Transverse colon (tissue), 3 donors: Measurements from ENCODE around the gene MORC4.

Experiments
- CTCF ChIP-seq, 5 experiments: fragments of 200-600 bp in 3 of 5; fragments of 450-650 bp in 2 of 5; sonication (generic) in 3 of 5; IDR thresholded peaks; 1 replicate in 2 of 5; 2 replicates in 3 of 5; pipeline ENCODE4 v1.5.1; 2016 to 2017; ENCODE audit warnings: antibody characterized with exemption in 5 of 5, inconsistent platforms in 3 of 5, mild to moderate bottlenecking in 2 of 5, moderate library complexity in 1 of 5
- POLR2A ChIP-seq: fragments of 450-650 bp; IDR thresholded peaks from one replicate; pipeline ENCODE4 v1.6.1; 2016; ENCODE audit warnings: antibody characterized with exemption, mild to moderate bottlenecking, moderate library complexity

GRCh38 chrX:106959901-106960300 is 40.1 kb downstream of the MORC4 start:
- TF ChIP-seq CTCF (IDR thresholded peaks at IDR 0.05) (peak in 3 of 5 experiments; percentile 3 to 15 (median 9)), POLR2A (no peak)
